Subcutaneous adipose tissue (tissue), 4 donors: ENCODE measurements around the gene SLC8A1. TPM values are rescaled to one million over a fixed set of nuclear protein-coding genes. Genes with fewer than 3 reads are reported as not detected.

ENCODE experiments used
- total RNA-seq, 4 donors: library from RNA; depleted of rRNA; stranded (reverse); fragments of >200 nt; gene quantifications; one replicate each; pipeline ENCODE4 v1.1.0, GENCODE V29; 2016
- TF ChIP-seq, protein P1 (sequence below): fragments of 450-650 bp; IDR thresholded peaks from one replicate; pipeline ENCODE4 v1.5.1; 2016; ENCODE audit warnings: low read depth, mild to moderate bottlenecking, control low read depth, antibody characterized with exemption, moderate library complexity

Gene SLC8A1
- total RNA-seq, 4 donors from 2014 or later, result 7.5 to 32.5 (median 12.9) TPM

- TF ChIP-seq, protein P1, sequence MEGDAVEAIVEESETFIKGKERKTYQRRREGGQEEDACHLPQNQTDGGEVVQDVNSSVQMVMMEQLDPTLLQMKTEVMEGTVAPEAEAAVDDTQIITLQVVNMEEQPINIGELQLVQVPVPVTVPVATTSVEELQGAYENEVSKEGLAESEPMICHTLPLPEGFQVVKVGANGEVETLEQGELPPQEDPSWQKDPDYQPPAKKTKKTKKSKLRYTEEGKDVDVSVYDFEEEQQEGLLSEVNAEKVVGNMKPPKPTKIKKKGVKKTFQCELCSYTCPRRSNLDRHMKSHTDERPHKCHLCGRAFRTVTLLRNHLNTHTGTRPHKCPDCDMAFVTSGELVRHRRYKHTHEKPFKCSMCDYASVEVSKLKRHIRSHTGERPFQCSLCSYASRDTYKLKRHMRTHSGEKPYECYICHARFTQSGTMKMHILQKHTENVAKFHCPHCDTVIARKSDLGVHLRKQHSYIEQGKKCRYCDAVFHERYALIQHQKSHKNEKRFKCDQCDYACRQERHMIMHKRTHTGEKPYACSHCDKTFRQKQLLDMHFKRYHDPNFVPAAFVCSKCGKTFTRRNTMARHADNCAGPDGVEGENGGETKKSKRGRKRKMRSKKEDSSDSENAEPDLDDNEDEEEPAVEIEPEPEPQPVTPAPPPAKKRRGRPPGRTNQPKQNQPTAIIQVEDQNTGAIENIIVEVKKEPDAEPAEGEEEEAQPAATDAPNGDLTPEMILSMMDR, result no peak
Measured at GRCh38 chr2:40324656-40325055, 127.2 kb downstream of the SLC8A1 start.

DNA sequence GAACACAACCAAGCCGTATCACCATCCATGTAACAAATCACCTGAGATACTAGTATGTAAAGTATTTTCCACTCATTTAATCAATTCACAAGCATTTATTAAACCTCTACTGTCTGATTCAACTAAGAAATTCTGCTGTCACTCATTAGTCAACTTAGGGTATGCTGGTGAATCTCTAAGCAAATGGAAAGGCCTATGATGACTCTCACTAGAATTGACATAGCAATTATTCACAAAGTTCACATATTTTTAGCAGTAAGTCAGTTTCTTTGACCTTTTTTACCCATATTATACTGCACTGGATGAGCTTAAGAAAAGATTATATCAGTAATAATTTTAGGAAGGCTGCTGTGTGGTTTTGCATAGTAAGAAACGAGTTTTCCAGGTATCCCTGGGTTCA lies 130.1 kb downstream of the SLC8A1 start:
- TF ChIP-seq, protein P1, result no peak

DNA sequence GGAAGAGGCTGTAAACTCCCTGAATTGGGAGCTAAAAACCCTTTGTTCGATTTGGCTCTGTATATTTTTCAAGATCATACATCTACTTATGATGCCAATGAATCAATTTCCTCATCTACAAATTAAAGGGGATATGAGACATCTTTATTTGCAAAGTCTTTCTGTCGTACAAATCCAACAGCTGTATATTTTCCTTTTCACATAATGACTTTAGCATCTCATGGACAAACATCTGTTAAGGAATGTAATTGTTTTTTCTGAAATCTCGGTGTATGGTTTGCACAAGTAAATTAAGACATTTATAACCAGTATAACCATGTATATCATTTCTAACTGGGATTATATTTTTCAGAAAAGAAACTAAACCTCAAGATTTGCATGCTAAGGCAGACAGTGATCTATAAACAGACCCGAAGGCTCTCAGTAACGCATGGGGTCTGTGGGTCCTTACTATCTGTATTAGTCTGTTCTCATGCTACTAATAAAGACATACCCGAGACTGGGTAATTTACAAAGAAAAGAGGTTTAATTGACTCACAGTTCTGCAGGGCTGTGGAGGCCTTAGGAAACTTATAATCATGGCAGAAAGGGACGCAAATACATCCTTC lies 130.8 kb downstream of the SLC8A1 start:
- TF ChIP-seq, protein P1, result no peak

- TF ChIP-seq, protein P1, result no peak
Measured at GRCh38 chr2:40318921-40319320, 133.0 kb downstream of the SLC8A1 start.

- TF ChIP-seq, protein P1, result no peak
Measured at GRCh38 chr2:40317761-40318160, 134.1 kb downstream of the SLC8A1 start.

DNA sequence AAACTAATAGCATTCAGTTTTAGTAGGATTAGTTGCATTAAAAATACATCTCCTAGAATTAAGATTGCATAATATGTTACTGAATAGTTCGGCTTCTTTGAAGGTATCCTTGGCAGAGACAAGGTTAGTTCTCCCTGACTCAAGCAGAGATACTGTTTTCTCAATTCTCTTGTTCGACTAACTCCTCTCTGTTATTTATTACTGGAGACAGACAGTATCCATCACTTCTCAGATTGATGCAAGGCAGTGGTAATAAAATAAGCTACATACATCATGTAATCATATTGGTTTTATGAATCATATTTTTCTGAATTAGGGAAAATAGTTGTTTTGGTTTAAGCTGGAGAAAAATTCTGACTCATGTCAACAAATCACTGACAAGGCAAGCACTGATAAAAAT lies 134.8 kb downstream of the SLC8A1 start:
- TF ChIP-seq, protein P1, result no peak

GRCh38 chr2:40316620-40317019 lies 135.3 kb downstream of the SLC8A1 start:
- TF ChIP-seq, protein P1, result no peak
